Measurements from ENCODE around the gene SLC66A3. TPM values are rescaled to one million over a fixed set of nuclear protein-coding genes. Genes with fewer than 3 reads are reported as not detected.
"Not testable (repeated sequence)": the region's sequence is repeated elsewhere in the genome, so short reads cannot be mapped to it uniquely, and the experiment has no call there.

The SLC66A3 gene
- polyA plus RNA-seq, 4 donors, result 20.1 to 31.5 (median 24.4) TPM

DNA sequence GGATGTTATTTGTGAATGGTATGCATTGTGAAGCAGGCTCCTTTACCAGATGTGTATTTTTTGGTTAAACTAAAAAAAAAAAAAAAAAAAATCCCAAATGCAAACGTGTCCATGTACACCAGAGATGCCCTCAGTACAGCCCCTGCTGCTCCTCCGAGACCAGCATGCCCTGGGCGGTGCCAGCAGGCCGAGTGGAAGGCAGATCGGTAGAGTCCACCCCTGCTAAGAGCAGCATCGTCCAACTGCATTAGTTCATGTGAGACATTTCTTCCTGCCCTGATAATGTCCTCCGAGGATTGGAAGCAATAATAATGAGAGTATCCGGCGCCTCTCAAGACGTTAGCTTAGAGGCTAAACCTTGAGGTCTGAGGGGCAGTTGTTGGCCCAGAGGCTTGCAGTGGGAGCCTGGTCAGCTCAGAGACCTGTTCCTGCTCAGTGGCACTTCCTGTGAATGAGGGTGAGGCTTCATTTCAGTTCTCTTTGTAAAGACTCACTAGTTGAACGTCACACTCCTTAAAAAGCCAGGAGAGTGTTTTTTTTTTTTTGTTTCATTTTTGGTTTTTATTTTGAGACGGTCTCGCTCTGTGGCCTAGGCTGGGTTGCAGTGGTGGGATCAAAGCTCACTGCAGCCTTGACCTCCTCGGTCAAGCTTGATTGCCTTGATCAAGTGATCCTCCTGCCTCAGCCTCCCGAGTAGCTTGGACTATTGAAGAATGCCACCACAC lies 5.6 kb downstream of the SLC66A3 start:
- DNase-seq (ENCODE audit: low read depth in 4 of 4, low spot score in 2 of 4), result no peak

DNA sequence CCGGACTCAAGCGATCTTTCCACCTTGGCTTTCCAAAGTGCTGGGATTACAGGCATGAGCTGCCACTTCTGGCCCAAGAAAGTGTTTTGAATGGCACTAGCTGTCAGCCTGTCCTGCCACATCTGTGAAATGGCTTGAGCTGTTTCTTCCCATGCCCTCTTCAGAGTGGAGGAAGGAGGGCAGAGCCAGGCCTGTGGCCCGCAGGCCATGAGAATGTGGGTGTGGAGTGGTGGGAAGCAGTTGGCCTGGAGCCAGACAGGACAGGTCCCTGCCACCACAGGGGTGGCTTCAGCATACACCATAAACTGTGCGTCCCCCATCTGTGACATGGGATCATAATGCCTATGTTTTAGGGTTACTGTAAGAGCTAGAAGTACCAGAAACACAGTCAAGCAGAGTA lies 6.5 kb downstream of the SLC66A3 start:
- no peak for DNase-seq (ENCODE audit: low read depth in 4 of 4, low spot score in 2 of 4)

DNA sequence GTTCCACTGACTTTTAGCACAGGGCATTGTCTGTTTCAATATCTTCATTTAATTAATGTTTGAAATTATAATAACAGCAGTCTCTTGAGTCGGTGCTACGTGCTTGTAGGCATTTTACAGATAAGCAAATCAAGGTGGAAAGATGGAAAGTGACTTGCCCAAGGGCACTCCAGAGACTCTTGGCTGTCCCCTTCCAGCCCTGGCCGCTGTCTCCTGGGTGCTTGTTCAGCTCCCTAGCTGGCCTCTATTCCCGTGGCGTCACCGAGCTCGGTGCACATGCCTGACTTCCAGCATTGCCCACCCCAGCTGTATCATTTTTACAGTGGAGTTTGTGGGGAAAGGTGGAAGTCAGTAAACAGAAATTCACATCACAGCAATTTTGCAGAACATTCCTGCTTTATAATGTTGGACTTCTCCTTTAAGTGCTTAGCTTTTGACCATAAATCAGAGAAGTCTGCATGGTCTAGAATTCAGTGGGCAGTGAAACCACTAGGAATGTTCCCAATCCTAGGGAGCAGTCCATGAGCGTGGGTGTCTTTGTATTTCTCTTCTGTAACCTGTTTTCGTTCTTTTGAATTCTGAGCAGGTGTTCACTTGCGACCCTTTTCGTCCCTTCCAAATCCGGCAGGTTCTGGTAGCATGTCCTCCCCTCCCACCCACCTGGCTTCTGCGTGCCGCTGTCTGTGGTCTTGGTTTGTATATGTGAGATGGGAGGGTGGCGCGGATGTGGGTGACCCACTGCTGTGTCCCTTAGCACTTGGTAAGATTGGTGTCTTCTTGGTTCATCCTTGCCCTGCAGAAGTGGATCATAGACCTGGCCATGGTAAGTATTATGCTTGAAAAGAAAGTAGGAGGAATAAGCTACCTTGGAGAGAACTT lies 8.4 kb downstream of the SLC66A3 start:
- DNase-seq (ENCODE audit: low read depth in 4 of 4, low spot score in 2 of 4), result no peak

DNA sequence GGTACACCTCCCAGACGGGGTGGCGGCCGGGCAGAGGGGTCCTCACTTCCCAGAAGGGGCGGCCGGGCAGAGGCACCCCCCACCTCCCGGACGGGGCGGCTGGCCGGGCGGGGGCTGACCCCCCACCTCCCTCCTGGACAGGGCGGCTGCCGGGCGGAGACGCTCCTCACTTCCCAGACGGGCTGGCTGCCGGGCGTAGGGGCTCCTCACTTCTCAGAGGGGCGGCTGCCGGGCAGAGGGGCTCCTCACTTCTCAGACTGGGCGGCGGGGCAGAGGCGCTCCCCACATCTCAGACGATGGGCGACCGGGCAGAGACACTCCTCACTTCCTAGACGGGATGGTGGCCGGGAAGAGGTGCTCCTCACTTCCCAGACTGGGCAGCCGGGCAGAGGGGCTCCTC lies 9.8 kb downstream of the SLC66A3 start:
- not testable (repeated sequence) for DNase-seq (ENCODE audit: low read depth in 4 of 4, low spot score in 2 of 4)

DNA sequence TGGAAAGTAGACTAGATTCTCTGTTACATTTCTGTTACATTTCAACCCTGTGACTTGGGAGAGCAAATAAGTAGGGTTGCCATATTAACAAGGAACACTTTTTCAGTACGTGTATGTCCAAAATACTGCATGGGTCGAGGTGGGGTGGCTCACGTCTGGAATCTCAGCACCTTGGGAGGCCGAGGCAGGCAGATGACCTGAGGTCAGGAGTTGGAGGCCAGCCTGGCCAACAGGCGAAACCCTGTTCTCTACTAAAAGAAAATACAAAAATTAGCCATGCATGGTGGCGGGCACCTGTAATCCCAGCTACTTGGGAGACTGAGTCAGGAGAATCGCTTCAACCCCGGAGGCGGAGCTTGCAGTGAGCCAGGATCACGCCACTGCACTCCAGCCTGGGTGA lies 11.2 kb downstream of the SLC66A3 start:
- DNase-seq (ENCODE audit: low read depth in 4 of 4, low spot score in 2 of 4), result no peak

DNA sequence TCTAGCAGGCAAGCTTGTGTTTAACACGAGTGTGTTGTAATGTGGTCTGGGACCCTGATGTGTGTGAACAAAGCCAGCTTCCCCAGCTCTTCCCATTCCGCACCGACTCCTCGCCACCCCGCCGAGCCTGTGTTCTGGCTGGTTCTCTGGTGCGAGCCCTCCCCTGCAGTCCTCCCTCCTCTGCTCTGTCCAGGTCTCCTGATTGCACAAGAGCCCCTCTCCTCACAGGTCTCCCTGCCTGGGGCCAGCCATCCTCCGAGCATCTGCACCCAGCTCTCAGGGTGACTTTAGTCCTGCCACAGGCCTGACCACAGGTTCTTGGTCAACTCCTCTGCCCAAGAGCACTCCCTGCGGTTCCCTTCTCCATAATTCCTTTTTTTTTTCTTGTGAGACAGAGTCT lies 13.2 kb downstream of the SLC66A3 start:
- DNase-seq (ENCODE audit: low read depth in 4 of 4, low spot score in 2 of 4), result no peak

DNA sequence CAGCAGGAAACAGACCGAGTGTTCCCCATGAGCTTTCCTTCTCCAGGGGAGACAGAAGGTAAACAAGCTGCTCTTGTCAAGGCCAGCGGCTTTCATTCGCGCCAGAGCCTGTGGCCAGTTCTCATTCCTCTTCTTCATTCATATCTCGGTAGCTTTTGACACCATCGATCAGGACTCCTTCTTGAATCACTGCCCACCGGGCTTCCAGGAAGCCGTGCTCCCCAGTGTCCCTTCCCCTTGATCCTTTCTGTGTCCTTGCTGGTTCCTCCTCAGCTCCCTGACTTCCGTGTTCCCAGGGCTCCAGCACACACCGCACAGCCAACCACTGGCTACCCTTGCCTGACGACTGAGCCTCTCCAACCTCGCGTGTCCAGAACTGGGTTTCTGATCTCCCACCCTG lies 14.1 kb downstream of the SLC66A3 start:
- no peak for DNase-seq (ENCODE audit: low read depth in 4 of 4, low spot score in 2 of 4)

DNA sequence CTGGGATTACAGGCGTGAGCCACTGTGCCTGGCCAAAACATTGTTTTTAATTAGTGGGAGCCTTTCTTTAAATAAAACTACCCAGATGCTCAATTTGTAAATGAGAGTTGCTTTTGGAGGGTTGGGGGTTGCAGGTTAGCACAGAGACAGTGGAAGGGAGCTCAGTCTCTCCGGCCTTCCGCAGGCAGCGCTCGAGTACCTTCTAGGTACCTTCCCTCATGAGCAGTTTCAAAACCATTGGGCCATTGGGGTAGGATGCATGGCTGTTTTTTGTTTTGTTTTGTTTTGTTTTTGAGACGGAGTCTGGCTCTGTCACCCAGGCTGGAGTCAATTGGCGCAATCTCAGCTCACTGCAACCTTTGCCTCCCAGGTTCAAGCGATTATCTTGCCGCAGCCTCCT lies 19.0 kb downstream of the SLC66A3 start:
- no peak for DNase-seq (ENCODE audit: low read depth in 4 of 4, low spot score in 2 of 4)

DNA sequence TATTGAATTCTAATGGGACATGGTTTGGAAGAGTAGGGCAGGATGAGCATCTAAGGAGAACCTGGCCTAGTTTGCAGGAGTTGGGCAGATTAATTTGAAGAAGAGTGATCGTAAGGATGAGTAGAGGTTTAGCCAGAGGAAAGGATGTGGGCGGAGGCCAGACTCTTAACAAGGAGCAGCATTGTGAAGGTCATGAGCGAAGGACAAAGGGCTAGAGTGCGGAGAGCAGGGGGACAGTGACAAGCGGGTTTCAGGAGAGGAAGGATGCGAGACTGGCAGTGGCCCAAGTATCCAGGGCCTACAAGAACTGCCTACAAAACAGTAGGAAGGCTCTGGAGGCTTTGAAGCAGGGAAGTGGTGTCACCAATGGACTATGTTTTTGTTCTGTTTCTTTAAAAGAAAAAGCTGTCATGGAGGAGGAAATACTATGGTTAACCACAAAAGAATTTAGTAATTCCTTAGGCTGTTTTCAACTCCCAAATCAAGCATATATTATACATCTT lies 20.1 kb downstream of the SLC66A3 start:
- DNase-seq (ENCODE audit: low read depth in 4 of 4, low spot score in 2 of 4), result no peak

DNA sequence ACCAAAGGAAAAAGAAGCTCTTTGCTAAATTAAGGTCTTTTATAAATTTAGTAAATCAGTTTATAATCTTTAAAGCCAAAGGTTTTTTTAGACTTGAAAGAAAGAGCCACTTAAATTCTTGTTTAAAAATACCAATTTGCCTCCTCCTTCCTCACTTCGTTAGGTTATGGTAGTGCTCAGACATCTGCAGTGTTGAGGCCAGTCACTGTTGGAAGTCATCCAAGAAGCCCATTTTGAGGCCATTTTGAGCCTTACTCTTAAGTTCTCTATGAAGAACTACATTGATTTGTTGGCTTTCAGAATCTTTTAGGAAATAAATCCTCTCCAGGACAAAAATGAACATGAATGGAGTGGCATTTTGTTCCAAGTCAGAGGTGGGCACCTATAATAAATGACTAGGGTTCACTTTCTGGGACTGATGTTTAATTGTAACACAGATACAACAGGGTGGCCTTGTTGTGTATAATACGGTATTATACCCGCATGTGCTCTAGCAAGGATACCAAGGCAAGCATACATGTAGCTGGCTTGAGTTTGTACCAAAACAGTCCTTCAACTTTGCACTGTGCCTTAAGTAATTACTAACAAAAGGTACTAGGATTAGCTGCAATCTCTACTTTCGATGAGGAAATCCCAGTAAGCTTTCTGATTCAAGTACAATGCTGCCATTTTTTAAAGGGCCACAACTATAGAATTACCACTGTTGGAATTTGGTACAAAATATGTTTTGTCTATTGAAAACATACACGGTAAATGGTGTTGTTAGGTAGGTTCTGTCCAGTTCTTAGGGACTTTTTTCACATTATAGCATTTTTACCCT lies 22.8 kb downstream of the SLC66A3 start:
- DNase-seq (ENCODE audit: low read depth in 4 of 4, low spot score in 2 of 4), result no peak

DNA sequence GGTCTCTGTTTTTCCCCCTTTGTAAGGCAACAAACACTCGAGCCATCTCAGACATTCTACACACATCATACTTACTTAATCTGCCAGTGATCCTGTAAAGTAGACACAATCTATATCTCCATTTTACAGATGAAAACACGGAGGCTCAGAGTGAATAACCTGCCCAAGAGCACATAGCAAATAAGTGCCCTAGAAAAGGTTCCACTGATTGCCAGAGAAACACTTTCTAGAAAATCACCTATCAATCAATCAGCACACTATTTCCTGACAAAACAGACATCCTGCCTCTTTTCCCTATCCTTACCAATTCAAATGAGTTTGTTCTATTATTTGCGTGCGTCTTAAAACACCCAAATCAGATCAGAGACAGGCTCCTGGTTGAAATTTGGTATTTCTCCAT lies 23.9 kb downstream of the SLC66A3 start:
- DNase-seq (ENCODE audit: low read depth in 4 of 4, low spot score in 2 of 4), result no peak

DNA sequence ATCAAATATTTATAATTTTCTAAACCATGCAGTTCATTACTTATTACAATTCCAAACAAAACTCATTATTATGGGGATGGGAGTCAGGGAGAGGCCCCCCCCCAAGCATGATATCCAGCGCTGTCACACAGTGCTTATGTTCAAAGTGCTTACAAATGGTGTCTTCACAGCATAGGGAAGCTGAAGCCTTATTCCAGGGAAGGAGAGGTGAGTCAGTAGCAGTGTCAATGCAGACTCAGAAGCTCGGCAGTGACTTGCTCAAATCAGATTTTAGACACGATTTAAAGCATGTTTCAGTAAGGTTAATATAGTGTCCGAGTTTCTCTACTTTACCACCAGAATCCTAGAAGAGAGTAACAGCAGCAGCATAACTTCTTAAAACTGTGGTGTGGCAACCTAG lies 24.6 kb downstream of the SLC66A3 start:
- DNase-seq (ENCODE audit: low read depth in 4 of 4, low spot score in 2 of 4), result no peak

DNA sequence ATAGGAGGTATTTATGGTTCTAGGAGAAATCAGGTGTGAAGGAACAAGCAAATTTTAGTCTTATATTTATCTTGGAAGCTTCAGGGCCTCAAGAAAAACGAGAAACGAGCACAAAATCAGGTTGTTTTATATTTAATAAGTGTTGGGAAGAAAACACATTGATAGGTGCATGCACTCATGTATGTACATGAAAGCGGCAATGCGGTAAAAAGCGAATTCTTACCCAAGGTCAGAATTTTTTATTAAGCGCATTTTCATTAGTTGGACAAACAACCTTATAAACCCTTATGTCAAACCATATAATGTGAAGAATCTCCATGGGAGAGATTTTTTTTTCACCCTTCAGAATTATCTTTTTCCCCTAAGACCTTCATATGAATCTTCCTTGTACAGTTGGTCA lies 25.4 kb downstream of the SLC66A3 start:
- no peak for DNase-seq (ENCODE audit: low read depth in 4 of 4, low spot score in 2 of 4)

DNA sequence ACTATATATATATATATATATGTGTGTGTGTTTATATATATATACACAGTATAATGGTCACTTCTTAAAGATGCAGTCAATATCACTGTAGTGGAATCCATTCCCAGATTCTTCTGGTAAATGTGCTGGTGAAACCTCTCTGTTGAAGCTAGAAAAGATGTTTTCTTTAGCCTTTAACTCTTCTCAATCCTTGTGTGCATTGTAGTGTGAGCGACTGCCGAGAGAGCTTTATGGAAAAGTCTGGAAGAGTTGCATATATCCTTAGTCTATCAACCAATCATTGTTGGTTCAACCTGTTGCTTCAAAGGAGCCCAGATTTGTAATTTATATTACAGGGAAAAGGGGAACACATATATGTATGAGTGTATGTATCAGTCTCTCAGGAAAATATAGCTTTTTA lies 27.7 kb downstream of the SLC66A3 start:
- no peak for DNase-seq (ENCODE audit: low read depth in 4 of 4, low spot score in 2 of 4)

DNA sequence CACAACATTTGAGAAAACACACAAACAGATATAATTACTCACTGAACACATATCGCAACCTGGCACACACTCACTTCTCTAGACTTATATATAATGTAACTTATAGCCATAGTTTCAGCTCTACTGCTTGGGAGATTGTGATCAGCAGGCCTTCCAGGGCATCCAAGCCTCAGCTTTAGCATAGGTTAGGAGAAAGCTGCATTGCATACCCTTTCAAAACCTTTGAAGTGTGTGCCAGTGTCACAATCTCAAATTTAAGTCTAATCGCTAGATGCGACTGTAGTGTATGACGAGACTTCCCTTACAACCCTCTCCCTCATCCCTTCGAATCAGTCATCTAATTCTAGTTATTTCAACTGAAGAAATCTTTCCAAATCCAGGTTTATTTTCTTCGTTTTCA lies 30.9 kb downstream of the SLC66A3 start:
- no peak for DNase-seq (ENCODE audit: low read depth in 4 of 4, low spot score in 2 of 4)

DNA sequence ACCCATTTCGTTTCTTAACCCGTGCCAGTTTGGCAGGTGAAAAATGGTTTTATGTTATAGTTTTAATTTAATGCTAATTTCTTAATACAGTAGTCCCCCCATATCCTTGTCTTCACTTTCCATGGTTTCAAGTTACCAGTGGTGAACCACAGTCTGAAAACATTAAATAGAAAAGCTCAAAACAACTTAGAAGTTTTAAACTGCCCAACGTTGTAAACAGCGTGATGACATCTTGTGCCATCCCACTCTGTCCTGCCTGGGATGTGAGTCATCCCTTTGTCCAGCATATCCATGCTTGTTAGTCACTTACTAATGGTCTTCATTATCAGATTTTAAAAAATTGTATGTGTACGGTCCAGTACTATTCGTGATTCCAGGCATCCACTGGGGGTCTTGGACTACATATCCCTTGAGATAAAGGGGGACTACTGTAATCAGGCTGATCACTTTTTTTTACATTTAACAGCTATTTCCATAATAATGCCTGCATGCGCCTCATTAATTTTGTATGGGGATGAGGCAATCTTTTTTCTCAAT lies 31.9 kb downstream of the SLC66A3 start:
- DNase-seq (ENCODE audit: low read depth in 4 of 4, low spot score in 2 of 4), result no peak

DNA sequence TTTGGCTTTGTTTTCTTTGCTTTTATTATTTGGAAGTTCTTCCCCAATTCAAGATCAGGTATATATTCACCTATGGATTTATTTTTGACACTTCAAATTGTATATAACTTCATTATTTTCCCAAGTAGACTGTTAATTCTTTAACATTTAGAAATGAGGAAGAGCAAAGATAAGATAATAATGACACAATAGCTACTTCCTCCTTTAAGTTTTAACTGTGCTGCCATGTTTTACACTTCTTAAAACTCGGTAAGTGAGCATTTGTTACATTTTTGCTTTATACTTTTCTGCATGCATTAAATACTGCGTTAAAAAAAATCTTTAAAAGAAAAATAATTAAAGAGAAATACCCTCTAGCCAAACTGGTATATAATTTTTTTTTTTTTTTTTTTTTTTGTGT lies 32.5 kb downstream of the SLC66A3 start:
- DNase-seq (ENCODE audit: low read depth in 4 of 4, low spot score in 2 of 4), result no peak

DNA sequence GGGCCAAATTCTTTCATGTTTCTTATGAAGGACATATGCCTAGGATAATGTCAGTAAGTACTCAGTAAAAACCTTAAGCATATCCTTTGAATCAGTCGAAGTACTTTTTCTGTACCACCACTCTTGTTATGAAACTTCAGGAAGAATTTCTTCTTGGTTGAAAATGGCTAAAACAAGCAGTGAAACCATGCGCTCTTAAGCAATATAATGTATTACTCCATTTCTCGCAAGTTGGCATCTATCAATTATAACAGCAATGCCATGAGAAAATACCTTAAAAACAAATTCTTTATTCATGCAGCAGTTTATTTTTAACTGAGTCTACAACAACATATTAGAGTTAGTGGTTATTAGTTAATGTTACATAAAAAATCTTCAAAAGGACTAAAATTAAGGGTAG lies 41.0 kb downstream of the SLC66A3 start:
- no peak for DNase-seq (ENCODE audit: low read depth in 4 of 4, low spot score in 2 of 4)

DNA sequence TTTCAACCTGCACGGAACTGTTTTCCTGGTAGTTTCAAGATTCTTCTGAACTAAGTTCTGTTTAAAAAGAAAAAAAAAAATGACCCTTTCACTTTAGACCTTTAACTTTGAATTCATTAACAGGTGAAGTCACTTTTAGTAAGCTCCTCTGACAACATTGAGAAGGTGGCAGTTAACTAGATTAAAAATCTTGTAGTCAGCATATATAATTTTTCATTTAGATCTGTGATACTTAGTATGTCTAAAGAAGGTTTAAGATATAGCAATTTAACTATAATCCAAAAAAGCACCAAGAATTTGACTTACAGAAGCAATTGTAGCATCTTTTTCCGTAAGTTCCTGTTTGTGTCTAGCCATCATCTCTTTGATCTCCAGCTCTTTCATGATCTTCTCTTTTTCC lies 45.4 kb downstream of the SLC66A3 start:
- no peak for DNase-seq (ENCODE audit: low read depth in 4 of 4, low spot score in 2 of 4)

DNA sequence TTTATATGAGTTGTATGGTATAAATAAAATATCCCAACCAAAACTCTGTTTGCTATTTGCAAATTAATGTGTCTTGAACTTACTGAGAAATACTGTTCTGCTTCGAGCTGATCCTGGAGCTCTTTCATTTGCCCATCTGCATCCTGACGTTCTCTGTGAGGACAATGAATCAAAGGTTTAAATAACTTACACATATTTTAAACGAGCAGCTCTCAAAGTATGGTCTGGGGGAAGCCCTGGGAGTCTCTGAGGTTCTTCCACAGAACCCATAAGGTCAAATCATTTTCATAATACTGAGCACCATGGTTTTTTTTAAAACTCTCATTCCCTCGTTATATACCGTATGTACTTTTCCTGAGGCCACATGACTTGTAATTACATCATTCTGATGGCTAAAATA lies 46.7 kb downstream of the SLC66A3 start:
- DNase-seq (ENCODE audit: low read depth in 4 of 4, low spot score in 2 of 4), result no peak

DNA sequence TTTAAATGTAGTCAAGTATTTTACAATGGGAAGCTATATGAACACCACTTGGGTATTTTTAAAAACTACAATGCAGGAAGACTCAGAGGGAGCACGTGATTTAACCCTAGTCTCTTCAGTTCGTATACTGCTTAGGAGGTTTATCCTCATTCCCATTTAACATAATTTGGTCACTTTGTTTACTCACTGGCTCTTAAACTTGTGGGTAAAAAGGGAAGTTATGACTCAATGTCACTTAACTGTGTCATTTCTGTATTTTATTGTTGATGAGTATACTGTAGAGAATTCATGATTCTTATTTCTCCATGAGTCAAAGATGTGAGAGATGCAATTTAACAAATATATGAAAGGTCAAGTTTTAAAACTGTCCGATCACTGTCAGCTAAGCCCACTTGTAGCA lies 48.2 kb downstream of the SLC66A3 start:
- no peak for DNase-seq (ENCODE audit: low read depth in 4 of 4, low spot score in 2 of 4)

Data from left renal cortex interstitium (tissue), 4 donors.